GM19238 (cell line): ENCODE measurements around the gene MYH7.
"Not testable (repeated sequence)": the region's sequence is repeated elsewhere in the genome, so short reads cannot be mapped to it uniquely, and the experiment has no call there.

Experiments
- DNase-seq: peaks from one replicate; pipeline ENCODE4 v3.0.0; 2011; ENCODE audit warnings: low spot score; ENCODE audit not compliant: insufficient read length

The MYH7 gene

GRCh38 chr14:23430723-23431085 lies 4.8 kb downstream of the MYH7 start:
- no peak for DNase-seq

- no peak for DNase-seq
These were observed 5.3 kb downstream of the MYH7 start for GRCh38 chr14:23430016-23430722.

- no peak for DNase-seq
These were observed 6.6 kb downstream of the MYH7 start for GRCh38 chr14:23428686-23429495.

GRCh38 chr14:23425798-23426197 lies 9.7 kb downstream of the MYH7 start:
- not testable (repeated sequence) for DNase-seq

GRCh38 chr14:23425169-23425568 lies 10.3 kb downstream of the MYH7 start:
- no peak for DNase-seq

- no peak for DNase-seq
These were observed 11.8 kb downstream of the MYH7 start for GRCh38 chr14:23423657-23424056.

- no peak for DNase-seq
These were observed 13.9 kb downstream of the MYH7 start for GRCh38 chr14:23421594-23421993.

GRCh38 chr14:23419646-23420045 lies 15.8 kb downstream of the MYH7 start:
- DNase-seq: not testable (repeated sequence)

- DNase-seq: no peak
These were observed 17.4 kb downstream of the MYH7 start for GRCh38 chr14:23418021-23418420.

- DNase-seq: not testable (repeated sequence)
These were observed 18.2 kb downstream of the MYH7 start for GRCh38 chr14:23417269-23417668.

GRCh38 chr14:23416801-23417200 lies 18.7 kb downstream of the MYH7 start:
- no peak for DNase-seq

- no peak for DNase-seq
These were observed 19.4 kb downstream of the MYH7 start for GRCh38 chr14:23415821-23416778.

- DNase-seq: no peak
These were observed 20.3 kb downstream of the MYH7 start for GRCh38 chr14:23414906-23415820.

- no peak for DNase-seq
These were observed 21.2 kb downstream of the MYH7 start for GRCh38 chr14:23414254-23414653.

- no peak for DNase-seq
These were observed 21.8 kb downstream of the MYH7 start for GRCh38 chr14:23413681-23414080.

- DNase-seq: no peak
These were observed 23.6 kb downstream of the MYH7 start for GRCh38 chr14:23411563-23412525.

GRCh38 chr14:23409966-23410635 lies 25.4 kb downstream of the MYH7 start:
- DNase-seq: no peak

- DNase-seq: no peak
These were observed 26.0 kb downstream of the MYH7 start for GRCh38 chr14:23409475-23409874.

- no peak for DNase-seq
These were observed 27.2 kb downstream of the MYH7 start for GRCh38 chr14:23408307-23408630.
